IMR-90 (cell line): Measurements from ENCODE around the gene CDC6. TPM values are rescaled to one million over a fixed set of nuclear protein-coding genes. Genes with fewer than 3 reads are reported as not detected.

Experiments
- CEBPB ChIP-seq: IDR thresholded peaks from 2 replicates; pipeline ENCODE4 v1.6.1; 2012; ENCODE audit warnings: low read depth, low read length, improper control_type of control experiment
- CHD1 ChIP-seq: IDR thresholded peaks from 2 replicates; pipeline ENCODE4 v1.6.1; 2012; ENCODE audit warnings: low read depth, low read length, improper control_type of control experiment
- CTCF ChIP-seq: conservative IDR thresholded peaks from 2 replicates; pipeline ENCODE4 v1.5.1; 2012; ENCODE audit warnings: mild to moderate bottlenecking, low read depth, low read length, improper control_type of control experiment
- FOS ChIP-seq: fragments of 150-350 bp; IDR thresholded peaks from 2 replicates; pipeline ENCODE4 v1.6.1; 2016; ENCODE audit warnings: low read depth, low read length
- RAD21 ChIP-seq: IDR thresholded peaks from 2 replicates; pipeline ENCODE4 v1.6.1; 2012; ENCODE audit warnings: low read length, improper control_type of control experiment
- RFX5 ChIP-seq: IDR thresholded peaks from 2 replicates; pipeline ENCODE4 v1.8.0; 2012; ENCODE audit warnings: low read depth, mild to moderate bottlenecking, low read length, moderate library complexity
- SMC3 ChIP-seq: fragments of 150-350 bp; IDR thresholded peaks from 2 replicates; pipeline ENCODE4 v1.6.1; 2016; ENCODE audit warnings: low read depth, mild to moderate bottlenecking, antibody characterized with exemption, low read length, moderate library complexity
- polyA plus RNA-seq, 3 experiments: library from polyadenylated mRNA; depleted of rRNA; stranded (reverse); fragments of >200 nt; gene quantifications; 2 replicates each; pipeline ENCODE4 v1.2.3, GENCODE V29; 2012; ENCODE audit warnings: low replicate concordance in 1 of 3
- total RNA-seq: library from RNA; depleted of rRNA; stranded (reverse); fragments of >200 nt; gene quantifications from 2 replicates; pipeline ENCODE4 v1.2.3, GENCODE V29; 2012

CDC6 gene
- total and polyA plus RNA-seq, 2 of the 4 experiments (the other 2 are of a cell fraction), result 15.3 to 25.6 TPM

GRCh38 chr17:40313668-40314583 lies 26.2 kb downstream of the CDC6 start (continued):
- TF ChIP-seq CTCF (no peak), CEBPB (no peak), CHD1 (no peak), RFX5 (no peak), FOS (no peak), SMC3 (no peak), RAD21 (no peak)
